Measurements from ENCODE around the gene TTC3. TPM values are rescaled to one million over a fixed set of nuclear protein-coding genes. Genes with fewer than 3 reads are reported as not detected.
"Not testable (repeated sequence)": the region's sequence is repeated elsewhere in the genome, so short reads cannot be mapped to it uniquely, and the experiment has no call there.

Gene TTC3
- total and polyA plus RNA-seq, 7 donors: 6.5 to 50.3 (median 25.7) TPM

GRCh38 chr21:37136261-37136660 lies 63.2 kb downstream of the TTC3 start:
- intact Hi-C loops (cut with DNase I): no loop called here
- ATAC-seq: no peak
- 85 to 93% (median 87%) methylated on average over 2 of the region's 2 CpGs for WGBS, 3 donors

GRCh38 chr21:37136744-37137143 lies 63.7 kb downstream of the TTC3 start:
- DNase-seq (no peak), ATAC-seq (no peak)
- no peak overlapping the region for H3K27ac ChIP-seq
- no peaks in the 10 kb centered on the region for H3K4me1 ChIP-seq
- no peak for TF ChIP-seq CTCF (IDR thresholded peaks at IDR 0.05)
- peaks cover 2 to 96% of the 10 kb centered on the region in 2 donors for H3K36me3 ChIP-seq (ENCODE audit: insufficient read depth in 1 of 2, low read depth in 1 of 2)
- no peaks in the 10 kb centered on the region for H3K9me3 ChIP-seq
- H3K27me3 ChIP-seq (ENCODE audit: insufficient read depth in 3 of 3, low read length in 2 of 3): no peaks in the 10 kb centered on the region
- H3K4me3 ChIP-seq: no peak overlapping the region
- intact Hi-C loops (cut with DNase I): no loop called here

More at GRCh38 chr21:37136261-37136660, 63.2 kb downstream of the TTC3 start:
- no peak overlapping the region for H3K4me3 ChIP-seq
- H3K36me3 ChIP-seq (ENCODE audit: insufficient read depth in 1 of 2, low read depth in 1 of 2): peaks cover 2 to 96% of the 10 kb centered on the region in 2 donors
- H3K9me3 ChIP-seq: no peaks in the 10 kb centered on the region
- no peaks in the 10 kb centered on the region for H3K4me1 ChIP-seq
- no peak overlapping the region for H3K27ac ChIP-seq
- no peaks in the 10 kb centered on the region for H3K27me3 ChIP-seq (ENCODE audit: insufficient read depth in 3 of 3, low read length in 2 of 3)
- no peak for DNase-seq
- no peak for TF ChIP-seq CTCF (IDR thresholded peaks at IDR 0.05)

GRCh38 chr21:37139154-37139553 lies 66.1 kb downstream of the TTC3 start:
- H3K9me3 ChIP-seq: no peaks in the 10 kb centered on the region
- peaks cover 2 to 80% of the 10 kb centered on the region in 2 donors for H3K36me3 ChIP-seq (ENCODE audit: insufficient read depth in 1 of 2, low read depth in 1 of 2)
- ATAC-seq (no peak), DNase-seq (no peak)
- 91 to 95% (median 94%) methylated on average over 3 of the region's 3 CpGs for WGBS, 3 donors
- intact Hi-C loops (cut with DNase I): no loop called here
- no peak overlapping the region for H3K4me3 ChIP-seq
- no peak overlapping the region for H3K27ac ChIP-seq
- no peaks in the 10 kb centered on the region for H3K27me3 ChIP-seq (ENCODE audit: insufficient read depth in 3 of 3, low read length in 2 of 3)
- H3K4me1 ChIP-seq: no peaks in the 10 kb centered on the region
- no peak for TF ChIP-seq CTCF (IDR thresholded peaks at IDR 0.05)

GRCh38 chr21:37139902-37140301 lies 66.8 kb downstream of the TTC3 start:
- H3K9me3 ChIP-seq: no peaks in the 10 kb centered on the region
- no peaks in the 10 kb centered on the region for H3K27me3 ChIP-seq (ENCODE audit: insufficient read depth in 3 of 3, low read length in 2 of 3)
- WGBS, 3 donors: 65 to 73% (median 70%) methylated on average over 4 of the region's 4 CpGs
- ATAC-seq (no peak), DNase-seq (no peak)
- intact Hi-C loops (cut with DNase I): no loop called here
- TF ChIP-seq CTCF (IDR thresholded peaks at IDR 0.05): no peak
- H3K27ac ChIP-seq: no peak overlapping the region
- no peak overlapping the region for H3K4me3 ChIP-seq
- H3K4me1 ChIP-seq: no peaks in the 10 kb centered on the region
- peaks cover 7 to 80% of the 10 kb centered on the region in 2 donors for H3K36me3 ChIP-seq (ENCODE audit: insufficient read depth in 1 of 2, low read depth in 1 of 2)

- intact Hi-C loops (cut with DNase I); DNase-seq; ATAC-seq; H3K4me1 ChIP-seq; H3K27me3 ChIP-seq (ENCODE audit: insufficient read depth in 3 of 3, low read length in 2 of 3); H3K27ac ChIP-seq; H3K9me3 ChIP-seq; H3K4me3 ChIP-seq: not testable (repeated sequence)
- WGBS, 3 donors: 88 to 95% (median 93%) methylated on average over 5 of the region's 5 CpGs
- H3K36me3 ChIP-seq (ENCODE audit: insufficient read depth in 1 of 2, low read depth in 1 of 2): peaks cover 12 to 79% of the 10 kb centered on the region in 2 donors
These were observed 70.3 kb downstream of the TTC3 start for GRCh38 chr21:37143392-37143791.

All from psoas muscle (tissue), 8 donors.